ENCODE results near the gene MYH7.

MYH7 gene

DNA sequence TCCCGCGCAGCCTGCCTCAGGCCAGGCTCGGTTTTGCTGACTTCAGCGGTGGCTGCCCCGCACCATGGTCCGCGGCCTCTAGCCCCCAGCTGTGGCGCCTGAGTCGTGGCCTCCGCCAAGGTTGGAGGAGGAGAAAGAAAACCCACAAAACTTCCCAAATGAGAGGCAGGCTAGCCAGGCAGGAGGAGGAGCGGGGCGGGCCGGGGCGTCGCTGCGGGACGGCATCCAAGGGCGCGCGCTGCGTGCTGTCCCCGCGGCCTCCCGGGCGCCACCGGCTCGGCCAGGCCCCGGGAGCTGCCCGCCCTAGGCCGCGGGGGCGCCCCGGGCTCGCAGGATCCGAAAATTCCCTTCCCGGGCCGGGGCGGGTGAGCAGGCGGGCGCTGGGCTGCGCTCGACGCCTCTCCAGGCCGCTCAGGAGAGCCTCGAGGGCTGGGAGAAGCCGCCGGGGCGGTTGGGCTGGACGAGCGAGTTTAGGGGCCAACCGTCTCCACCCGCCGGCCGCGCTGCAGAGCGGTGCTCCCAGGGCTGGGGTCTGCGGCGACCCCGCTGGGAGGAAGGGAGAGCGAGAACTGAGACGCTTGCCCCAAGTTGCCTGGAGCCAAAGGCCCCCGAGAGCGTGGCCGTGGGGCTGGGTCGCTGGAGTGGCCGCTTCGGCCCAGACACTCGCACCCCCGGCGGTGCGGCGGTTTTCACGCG, 70.3 kb downstream of the MYH7 start, which contains the start of gene EFS:
EFS (minus strand) TSS at position 137 of the 696 bp plus-strand sequence. CDS start 147 bp downstream, outside the sequence.
- peak; percentile 26 for ATAC-seq
- TF ChIP-seq CSDC2 (CRISPR knock-in tag; IDR thresholded peaks at IDR 0.05) (no peak), ZNF8 (CRISPR knock-in tag; IDR thresholded peaks at IDR 0.05) (no peak), ZC3H10 (CRISPR knock-in tag; IDR thresholded peaks at IDR 0.05) (no peak), ARNTL (CRISPR knock-in tag; IDR thresholded peaks at IDR 0.05; ENCODE audit: borderline replicate concordance, low read depth) (no peak), PPARA (CRISPR knock-in tag; IDR thresholded peaks at IDR 0.05; ENCODE audit: borderline replicate concordance) (no peak), GLIS3 (CRISPR knock-in tag; IDR thresholded peaks at IDR 0.05) (no peak), TCF4 (CRISPR knock-in tag; IDR thresholded peaks at IDR 0.05; ENCODE audit: borderline replicate concordance) (no peak), TOX (CRISPR knock-in tag; IDR thresholded peaks at IDR 0.05; ENCODE audit: borderline replicate concordance) (no peak), SNAI2 (CRISPR knock-in tag; IDR thresholded peaks at IDR 0.05) (no peak), ZNF70 (CRISPR knock-in tag; IDR thresholded peaks at IDR 0.05) (no peak), ZFP30 (CRISPR knock-in tag; IDR thresholded peaks at IDR 0.05) (no peak), ZFP3 (CRISPR knock-in tag; IDR thresholded peaks at IDR 0.05) (no peak), OSR1 (CRISPR knock-in tag; IDR thresholded peaks at IDR 0.05) (no peak), ESRRG (CRISPR knock-in tag; IDR thresholded peaks at IDR 0.05) (no peak)
- TF ChIP-seq, protein P1, sequence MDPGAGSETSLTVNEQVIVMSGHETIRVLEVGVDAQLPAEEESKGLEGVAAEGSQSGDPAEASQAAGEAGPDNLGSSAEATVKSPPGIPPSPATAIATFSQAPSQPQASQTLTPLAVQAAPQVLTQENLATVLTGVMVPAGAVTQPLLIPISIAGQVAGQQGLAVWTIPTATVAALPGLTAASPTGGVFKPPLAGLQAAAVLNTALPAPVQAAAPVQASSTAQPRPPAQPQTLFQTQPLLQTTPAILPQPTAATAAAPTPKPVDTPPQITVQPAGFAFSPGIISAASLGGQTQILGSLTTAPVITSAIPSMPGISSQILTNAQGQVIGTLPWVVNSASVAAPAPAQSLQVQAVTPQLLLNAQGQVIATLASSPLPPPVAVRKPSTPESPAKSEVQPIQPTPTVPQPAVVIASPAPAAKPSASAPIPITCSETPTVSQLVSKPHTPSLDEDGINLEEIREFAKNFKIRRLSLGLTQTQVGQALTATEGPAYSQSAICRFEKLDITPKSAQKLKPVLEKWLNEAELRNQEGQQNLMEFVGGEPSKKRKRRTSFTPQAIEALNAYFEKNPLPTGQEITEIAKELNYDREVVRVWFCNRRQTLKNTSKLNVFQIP (CRISPR knock-in tag; IDR thresholded peaks at IDR 0.05; ENCODE audit: borderline replicate concordance, low read depth), result no peak
- TF ChIP-seq, protein P2, sequence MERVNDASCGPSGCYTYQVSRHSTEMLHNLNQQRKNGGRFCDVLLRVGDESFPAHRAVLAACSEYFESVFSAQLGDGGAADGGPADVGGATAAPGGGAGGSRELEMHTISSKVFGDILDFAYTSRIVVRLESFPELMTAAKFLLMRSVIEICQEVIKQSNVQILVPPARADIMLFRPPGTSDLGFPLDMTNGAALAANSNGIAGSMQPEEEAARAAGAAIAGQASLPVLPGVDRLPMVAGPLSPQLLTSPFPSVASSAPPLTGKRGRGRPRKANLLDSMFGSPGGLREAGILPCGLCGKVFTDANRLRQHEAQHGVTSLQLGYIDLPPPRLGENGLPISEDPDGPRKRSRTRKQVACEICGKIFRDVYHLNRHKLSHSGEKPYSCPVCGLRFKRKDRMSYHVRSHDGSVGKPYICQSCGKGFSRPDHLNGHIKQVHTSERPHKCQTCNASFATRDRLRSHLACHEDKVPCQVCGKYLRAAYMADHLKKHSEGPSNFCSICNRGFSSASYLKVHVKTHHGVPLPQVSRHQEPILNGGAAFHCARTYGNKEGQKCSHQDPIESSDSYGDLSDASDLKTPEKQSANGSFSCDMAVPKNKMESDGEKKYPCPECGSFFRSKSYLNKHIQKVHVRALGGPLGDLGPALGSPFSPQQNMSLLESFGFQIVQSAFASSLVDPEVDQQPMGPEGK (CRISPR knock-in tag; IDR thresholded peaks at IDR 0.05; ENCODE audit: borderline replicate concordance), result no peak
- TF ChIP-seq, protein P3, sequence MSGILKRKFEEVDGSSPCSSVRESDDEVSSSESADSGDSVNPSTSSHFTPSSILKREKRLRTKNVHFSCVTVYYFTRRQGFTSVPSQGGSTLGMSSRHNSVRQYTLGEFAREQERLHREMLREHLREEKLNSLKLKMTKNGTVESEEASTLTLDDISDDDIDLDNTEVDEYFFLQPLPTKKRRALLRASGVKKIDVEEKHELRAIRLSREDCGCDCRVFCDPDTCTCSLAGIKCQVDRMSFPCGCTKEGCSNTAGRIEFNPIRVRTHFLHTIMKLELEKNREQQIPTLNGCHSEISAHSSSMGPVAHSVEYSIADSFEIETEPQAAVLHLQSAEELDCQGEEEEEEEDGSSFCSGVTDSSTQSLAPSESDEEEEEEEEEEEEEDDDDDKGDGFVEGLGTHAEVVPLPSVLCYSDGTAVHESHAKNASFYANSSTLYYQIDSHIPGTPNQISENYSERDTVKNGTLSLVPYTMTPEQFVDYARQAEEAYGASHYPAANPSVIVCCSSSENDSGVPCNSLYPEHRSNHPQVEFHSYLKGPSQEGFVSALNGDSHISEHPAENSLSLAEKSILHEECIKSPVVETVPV (CRISPR knock-in tag; IDR thresholded peaks at IDR 0.05), result no peak
- TF ChIP-seq, protein P4, sequence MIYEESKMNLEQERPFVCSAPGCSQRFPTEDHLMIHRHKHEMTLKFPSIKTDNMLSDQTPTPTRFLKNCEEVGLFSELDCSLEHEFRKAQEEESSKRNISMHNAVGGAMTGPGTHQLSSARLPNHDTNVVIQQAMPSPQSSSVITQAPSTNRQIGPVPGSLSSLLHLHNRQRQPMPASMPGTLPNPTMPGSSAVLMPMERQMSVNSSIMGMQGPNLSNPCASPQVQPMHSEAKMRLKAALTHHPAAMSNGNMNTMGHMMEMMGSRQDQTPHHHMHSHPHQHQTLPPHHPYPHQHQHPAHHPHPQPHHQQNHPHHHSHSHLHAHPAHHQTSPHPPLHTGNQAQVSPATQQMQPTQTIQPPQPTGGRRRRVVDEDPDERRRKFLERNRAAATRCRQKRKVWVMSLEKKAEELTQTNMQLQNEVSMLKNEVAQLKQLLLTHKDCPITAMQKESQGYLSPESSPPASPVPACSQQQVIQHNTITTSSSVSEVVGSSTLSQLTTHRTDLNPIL (CRISPR knock-in tag; IDR thresholded peaks at IDR 0.05; ENCODE audit: low read depth), result no peak

DNA sequence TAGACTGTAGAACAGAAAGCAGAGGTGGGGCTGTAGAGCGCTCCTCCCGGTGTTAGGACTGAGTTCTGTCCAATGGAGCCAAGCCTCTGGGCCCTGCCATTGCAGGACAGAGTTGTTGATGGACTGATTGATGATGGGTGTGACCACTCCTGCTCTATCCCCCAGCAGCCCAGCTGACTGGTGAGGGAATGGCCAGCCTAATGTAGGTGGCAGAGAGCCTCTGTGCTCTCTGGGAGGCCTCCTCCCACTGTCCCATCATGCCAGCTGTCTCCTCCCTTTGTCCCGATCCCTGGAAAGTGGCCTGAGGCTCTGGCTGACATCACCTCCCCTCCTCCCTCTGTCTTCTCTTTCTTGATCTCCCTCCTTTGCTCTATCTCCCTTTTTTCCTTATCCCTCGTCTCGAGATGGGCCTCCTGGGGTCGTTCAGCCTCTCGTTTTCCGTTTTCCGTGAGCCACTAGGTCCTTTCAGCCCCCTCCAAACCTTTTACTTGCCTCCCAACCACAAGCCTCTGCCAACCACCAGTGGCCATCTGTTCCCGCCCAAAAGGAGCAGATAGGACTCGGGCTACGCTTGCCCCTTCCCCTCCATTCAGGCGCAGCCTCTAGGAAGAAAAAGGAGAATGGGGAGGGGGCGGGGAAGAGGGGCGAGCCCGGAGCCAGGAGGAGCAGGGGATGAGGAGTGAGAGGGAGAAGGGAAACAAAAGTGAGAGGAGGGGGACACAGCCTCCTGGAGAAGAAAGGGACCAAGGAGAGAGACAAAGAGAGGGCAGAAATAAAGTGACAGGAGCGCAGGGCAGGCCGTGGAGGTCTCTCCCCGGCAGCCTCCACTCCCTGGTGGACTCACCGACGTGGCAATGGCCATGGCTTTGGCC, 71.1 kb downstream of the MYH7 start:
- TF ChIP-seq CSDC2 (CRISPR knock-in tag; IDR thresholded peaks at IDR 0.05) (no peak), TCF4 (CRISPR knock-in tag; IDR thresholded peaks at IDR 0.05; ENCODE audit: borderline replicate concordance) (no peak), ZFP30 (CRISPR knock-in tag; IDR thresholded peaks at IDR 0.05) (no peak), TOX (CRISPR knock-in tag; IDR thresholded peaks at IDR 0.05; ENCODE audit: borderline replicate concordance) (no peak), ZNF565 (CRISPR knock-in tag; conservative IDR thresholded peaks at IDR 0.05; ENCODE audit: low read depth) (no peak), RARB (CRISPR knock-in tag; IDR thresholded peaks at IDR 0.05) (no peak), ZNF70 (CRISPR knock-in tag; IDR thresholded peaks at IDR 0.05) (no peak), ESRRG (CRISPR knock-in tag; IDR thresholded peaks at IDR 0.05) (no peak), ZFP3 (CRISPR knock-in tag; IDR thresholded peaks at IDR 0.05) (no peak), PPARA (CRISPR knock-in tag; IDR thresholded peaks at IDR 0.05; ENCODE audit: borderline replicate concordance) (no peak), ZC3H10 (CRISPR knock-in tag; IDR thresholded peaks at IDR 0.05) (no peak), ZNF8 (CRISPR knock-in tag; IDR thresholded peaks at IDR 0.05) (no peak)
- TF ChIP-seq, protein P2 (CRISPR knock-in tag; IDR thresholded peaks at IDR 0.05; ENCODE audit: borderline replicate concordance), result no peak
- TF ChIP-seq, protein P4 (CRISPR knock-in tag; IDR thresholded peaks at IDR 0.05; ENCODE audit: low read depth), result no peak
- ATAC-seq, result peak; percentile 2; the same call in 2 of the 3 replicates
